LNCaP clone FGC (cell line): ENCODE results near the gene NMRK1.
A peak's percentile ranks its signal among the peaks of the same experiment; 100 is the strongest.

Experiments used
- DNase-seq: peaks from one replicate; pipeline ENCODE4 v3.0.0-alpha.2; 2011; ENCODE audit warnings: low read depth
- H3K4me3 ChIP-seq: 2 replicates; pipeline ENCODE4 v1.5.1; 2011; ENCODE audit warnings: mild to moderate bottlenecking, low read depth, low read length, control low read depth
- CTCF ChIP-seq: IDR thresholded peaks from 2 replicates; pipeline ENCODE4 v1.5.1; 2012; ENCODE audit warnings: mild to moderate bottlenecking; ENCODE audit not compliant: control insufficient read depth, insufficient read depth; ENCODE audit errors: extremely low read depth

The NMRK1 gene

GRCh38 chr9:75088646-75089372 lies 854 bp upstream of the NMRK1 start:
- no peak for DNase-seq
- H3K4me3 ChIP-seq: peak overlapping the region; percentile 78

GRCh38 chr9:75087289-75087823 lies 599 bp downstream of the NMRK1 start:
- DNase-seq: no peak
- TF ChIP-seq CTCF: 0 out of 2 replicates have a peak, but pooled peaks have one; percentile 13
- peak overlapping the region; percentile 69 for H3K4me3 ChIP-seq

More at GRCh38 chr9:75088646-75089372, 854 bp upstream of the NMRK1 start:
- TF ChIP-seq CTCF: no peak

- H3K4me3 ChIP-seq: peak overlapping the region; percentile 69
- no peak for DNase-seq
- no peak for TF ChIP-seq CTCF
Observed at GRCh38 chr9:75086541-75087288, 1.2 kb downstream of the NMRK1 start.

- no peak overlapping the region for H3K4me3 ChIP-seq
- no peak for DNase-seq
- TF ChIP-seq CTCF: no peak
Observed at GRCh38 chr9:75085640-75086039, 2.3 kb downstream of the NMRK1 start.

- DNase-seq: no peak
- H3K4me3 ChIP-seq: no peak overlapping the region
- no peak for TF ChIP-seq CTCF
Observed at GRCh38 chr9:75084081-75084672, 3.8 kb downstream of the NMRK1 start.

GRCh38 chr9:75083188-75083970 lies 4.6 kb downstream of the NMRK1 start:
- H3K4me3 ChIP-seq: no peak overlapping the region
- DNase-seq: no peak
- no peak for TF ChIP-seq CTCF
